OCI-LY7 (cell line): ENCODE data around the gene ARHGEF38. TPM values are rescaled to one million over a fixed set of nuclear protein-coding genes. Genes with fewer than 3 reads are reported as not detected.
A peak's percentile ranks its signal among the peaks of the same experiment; 100 is the strongest.

Experiments used
- BruUV-seq: library from RNA; stranded (reverse); fragments of 400-500 nt; replicated peaks from 2 replicates; lab custom pipeline; 2021; lab: Mats Ljungman, UMichigan
- CTCF ChIA-PET: fragments of 300-600 bp; sonication (Branson Sonifier 250); formaldehyde crosslinking; loops from one replicate; lab custom pipeline; 2022; ENCODE audit warnings: antibody characterized with exemption; ENCODE audit not compliant: unreplicated experiment; lab: Charles Lee
- POLR2A ChIA-PET: fragments of 300-600 bp; sonication (Branson Sonifier 250); formaldehyde crosslinking; loops from one replicate; lab custom pipeline; 2022; ENCODE audit warnings: antibody characterized with exemption; lab: Charles Lee
- DNase-seq: peaks from one replicate; pipeline ENCODE4 v3.0.0-alpha.2; 2015; ENCODE audit warnings: low spot score
- H2AFZ ChIP-seq: fragments of 200-600 bp; sonication (generic), shearing (Covaris generic); 2 replicates; pipeline ENCODE4 v1.6.1; 2014; ENCODE audit warnings: mild to moderate bottlenecking, antibody characterized with exemption, low read length, moderate library complexity
- H3K27ac ChIP-seq: fragments of 200-600 bp; sonication (generic); 2 replicates; pipeline ENCODE4 v1.5.1; 2014; ENCODE audit warnings: mixed run types, low read depth, mild to moderate bottlenecking, moderate library complexity, low read length, inconsistent platforms; ENCODE audit not compliant: poor library complexity, severe bottlenecking
- H3K36me3 ChIP-seq: fragments of 200-600 bp; sonication (generic); 2 replicates; pipeline ENCODE4 v1.6.1; 2014; ENCODE audit warnings: mild to moderate bottlenecking, antibody characterized with exemption, low read length, moderate library complexity, mixed read lengths; ENCODE audit not compliant: insufficient read depth
- H3K4me1 ChIP-seq: fragments of 200-600 bp; sonication (generic); 2 replicates; pipeline ENCODE4 v1.5.1; 2014; ENCODE audit warnings: mild to moderate bottlenecking, low read length; ENCODE audit not compliant: insufficient read depth, poor library complexity, severe bottlenecking
- H3K4me2 ChIP-seq: fragments of 200-600 bp; sonication (generic); 2 replicates; pipeline ENCODE4 v1.6.1; 2014; ENCODE audit warnings: mild to moderate bottlenecking, low read length
- H3K4me3 ChIP-seq: fragments of 200-600 bp; sonication (generic); 2 replicates; pipeline ENCODE4 v1.5.1; 2014; ENCODE audit warnings: mild to moderate bottlenecking, low read depth, low read length; ENCODE audit not compliant: poor library complexity, severe bottlenecking
- H3K79me2 ChIP-seq: fragments of 200-600 bp; sonication (generic); 2 replicates; pipeline ENCODE4 v1.6.1; 2016; ENCODE audit warnings: low read depth, mild to moderate bottlenecking, low read length, moderate library complexity, mixed read lengths; ENCODE audit not compliant: insufficient read depth
- H3K9me2 ChIP-seq: fragments of 200-600 bp; sonication (generic); 2 replicates; pipeline ENCODE4 v1.6.1; 2016; ENCODE audit warnings: mild to moderate bottlenecking, low read length, mixed read lengths; ENCODE audit not compliant: insufficient read depth
- H3K9me3 ChIP-seq: fragments of 200-600 bp; sonication (generic); 2 replicates; pipeline ENCODE4 v1.6.1; 2014; ENCODE audit warnings: mild to moderate bottlenecking, mixed run types, low read length, mixed read lengths
- H4K20me1 ChIP-seq: fragments of 200-600 bp; sonication (generic); 2 replicates; pipeline ENCODE4 v1.6.1; 2014; ENCODE audit warnings: mild to moderate bottlenecking, antibody characterized with exemption, low read length, moderate library complexity, mixed read lengths; ENCODE audit not compliant: insufficient read depth
- EZH2phosphoT487 ChIP-seq: fragments of 200-600 bp; sonication (generic); IDR thresholded peaks from 2 replicates; pipeline ENCODE4 v1.6.1; 2018; ENCODE audit warnings: low read depth, borderline replicate concordance, mild to moderate bottlenecking, mixed run types, antibody characterized with exemption, low read length, moderate library complexity, mixed read lengths
- intact Hi-C: fragments of 100-400 bp; cut with micrococcal nuclease; formaldehyde crosslinking; loops from one replicate; pipeline ENCODE4 v1.10.0; 2022; ENCODE audit not compliant: unreplicated experiment
- total RNA-seq, 2 experiments: library from RNA; depleted of rRNA in 1 of 2; stranded (reverse); fragments of >200 nt in 1 of 2; shearing (Covaris generic) in 1 of 2; gene quantifications; 2 replicates each; pipeline ENCODE4 v1.2.3, GENCODE V29; 2014 to 2022
- TF ChIP-seq, protein P1 (sequence below): fragments of 200-600 bp; sonication (generic); conservative IDR thresholded peaks from 2 replicates; pipeline ENCODE4 v1.5.1; 2014; ENCODE audit warnings: mild to moderate bottlenecking, antibody characterized with exemption, low read length, moderate library complexity, mixed read lengths

ARHGEF38 gene
- total RNA-seq, 2 experiments from 2014 or later = not detected

GRCh38 chr4:105633241-105633640 lies 80.8 kb downstream of the ARHGEF38 start:
- Histone ChIP-seq H3K4me2 (no peak overlapping the region), H2AFZ (no peak overlapping the region), H3K79me2 (no peaks in the 10 kb centered on the region), H3K9me2 (no peaks in the 10 kb centered on the region), H3K4me1 (peaks cover 15% of the 10 kb centered on the region), H4K20me1 (no peaks in the 10 kb centered on the region), H3K4me3 (no peak overlapping the region), H3K9me3 (no peaks in the 10 kb centered on the region), H3K27ac (no peak overlapping the region), H3K36me3 (no peaks in the 10 kb centered on the region)
- intact Hi-C loops = no loop called here
- DNase-seq = no peak
- BruUV-seq = no TSS peak
- no peak for TF ChIP-seq EZH2phosphoT487
- TF ChIP-seq, protein P1, sequence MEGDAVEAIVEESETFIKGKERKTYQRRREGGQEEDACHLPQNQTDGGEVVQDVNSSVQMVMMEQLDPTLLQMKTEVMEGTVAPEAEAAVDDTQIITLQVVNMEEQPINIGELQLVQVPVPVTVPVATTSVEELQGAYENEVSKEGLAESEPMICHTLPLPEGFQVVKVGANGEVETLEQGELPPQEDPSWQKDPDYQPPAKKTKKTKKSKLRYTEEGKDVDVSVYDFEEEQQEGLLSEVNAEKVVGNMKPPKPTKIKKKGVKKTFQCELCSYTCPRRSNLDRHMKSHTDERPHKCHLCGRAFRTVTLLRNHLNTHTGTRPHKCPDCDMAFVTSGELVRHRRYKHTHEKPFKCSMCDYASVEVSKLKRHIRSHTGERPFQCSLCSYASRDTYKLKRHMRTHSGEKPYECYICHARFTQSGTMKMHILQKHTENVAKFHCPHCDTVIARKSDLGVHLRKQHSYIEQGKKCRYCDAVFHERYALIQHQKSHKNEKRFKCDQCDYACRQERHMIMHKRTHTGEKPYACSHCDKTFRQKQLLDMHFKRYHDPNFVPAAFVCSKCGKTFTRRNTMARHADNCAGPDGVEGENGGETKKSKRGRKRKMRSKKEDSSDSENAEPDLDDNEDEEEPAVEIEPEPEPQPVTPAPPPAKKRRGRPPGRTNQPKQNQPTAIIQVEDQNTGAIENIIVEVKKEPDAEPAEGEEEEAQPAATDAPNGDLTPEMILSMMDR = no peak
- CTCF ChIA-PET = no interaction called here
- POLR2A ChIA-PET = no interaction called here

GRCh38 chr4:105634402-105635080 lies 82.1 kb downstream of the ARHGEF38 start:
- Histone ChIP-seq H3K27ac (no peak overlapping the region), H3K9me3 (no peaks in the 10 kb centered on the region), H2AFZ (0 out of 2 replicates have a peak overlapping the region, but pooled peaks have one; percentile 14), H3K4me1 (peaks cover 15% of the 10 kb centered on the region), H3K79me2 (no peaks in the 10 kb centered on the region), H3K4me3 (no peak overlapping the region), H3K36me3 (no peaks in the 10 kb centered on the region), H3K9me2 (no peaks in the 10 kb centered on the region), H4K20me1 (no peaks in the 10 kb centered on the region), H3K4me2 (no peak overlapping the region)
- POLR2A ChIA-PET = interaction anchor here (1.1 kb wide), 2 partner anchors 13 to 26 kb away, joined by 3 read pairs; no protein-coding TSS in a partner anchor
- no peak for TF ChIP-seq EZH2phosphoT487
- TF ChIP-seq, protein P1 = no peak
- CTCF ChIA-PET = no interaction called here
- no TSS peak for BruUV-seq
- DNase-seq = no peak
- intact Hi-C loops = no loop called here
